ENCODE measurements around the gene TDRD10. TPM values are rescaled to one million over a fixed set of nuclear protein-coding genes. Genes with fewer than 3 reads are reported as not detected.

TDRD10 gene
- total and polyA plus RNA-seq, 8 donors: 0.18 to 4.1 (median 1.4) TPM; not detected in 2

GRCh38 chr1:154454386-154455120, 47.5 kb upstream of the TDRD10 start:
- H3K27ac ChIP-seq: peak overlapping the region in 2 of 5 donors; percentile 51 to 58
- no peak for DNase-seq
- peaks cover 0 to 17% (median 8%) of the 10 kb centered on the region in 4 donors for H3K4me1 ChIP-seq
- intact Hi-C loops (cut with DNase I; ENCODE audit: low total_unique reads): no loop called here
- TF ChIP-seq POLR2A (IDR thresholded peaks at IDR 0.05) (no peak), POLR2AphosphoS5 (IDR thresholded peaks at IDR 0.05) (no peak), EP300 (IDR thresholded peaks at IDR 0.05) (no peak), CTCF (IDR thresholded peaks at IDR 0.05) (no peak)
- no peaks in the 10 kb centered on the region for H3K9me3 ChIP-seq
- peaks cover 34 to 98% (median 94%) of the 10 kb centered on the region in 4 donors for H3K36me3 ChIP-seq
- no peaks in the 10 kb centered on the region for H3K27me3 ChIP-seq
- 83 to 92% (median 88%) methylated on average over 5 of the region's 5 CpGs for WGBS, 5 donors
- no peak overlapping the region for H3K4me3 ChIP-seq

- no peaks in the 10 kb centered on the region for H3K27me3 ChIP-seq
- 89 to 97% (median 94%) methylated on average over 6 of the region's 6 CpGs for WGBS, 5 donors
- H3K9me3 ChIP-seq: no peaks in the 10 kb centered on the region
- TF ChIP-seq CTCF (IDR thresholded peaks at IDR 0.05) (no peak), POLR2AphosphoS5 (IDR thresholded peaks at IDR 0.05) (no peak), EP300 (IDR thresholded peaks at IDR 0.05) (no peak), POLR2A (IDR thresholded peaks at IDR 0.05) (no peak)
- peaks cover 0 to 17% (median 8%) of the 10 kb centered on the region in 4 donors for H3K4me1 ChIP-seq
- H3K4me3 ChIP-seq: no peak overlapping the region
- intact Hi-C loops (cut with DNase I; ENCODE audit: low total_unique reads): no loop called here
- no peak for DNase-seq
- H3K27ac ChIP-seq: peak overlapping the region in 2 of 5 donors; percentile 46 to 57
- H3K36me3 ChIP-seq: peaks cover 29 to 95% (median 85%) of the 10 kb centered on the region in 4 donors
Observed at GRCh38 chr1:154456631-154457030, 45.4 kb upstream of the TDRD10 start.

GRCh38 chr1:154459080-154459479, 42.9 kb upstream of the TDRD10 start:
- DNase-seq: no peak
- Histone ChIP-seq H3K9me3 (no peaks in the 10 kb centered on the region), H3K27ac (no peak overlapping the region), H3K27me3 (no peaks in the 10 kb centered on the region), H3K4me1 (peaks cover 0 to 23% (median 7%) of the 10 kb centered on the region in 4 donors), H3K4me3 (no peak overlapping the region), H3K36me3 (peaks cover 21 to 80% (median 60%) of the 10 kb centered on the region in 4 donors)
- TF ChIP-seq POLR2A (IDR thresholded peaks at IDR 0.05): no peak
- TF ChIP-seq EP300 (IDR thresholded peaks at IDR 0.05): no peak
- no peak for TF ChIP-seq CTCF (IDR thresholded peaks at IDR 0.05)
- TF ChIP-seq POLR2AphosphoS5 (IDR thresholded peaks at IDR 0.05): no peak
- intact Hi-C loops (cut with DNase I; ENCODE audit: low total_unique reads): no loop called here

- Histone ChIP-seq H3K4me3 (no peak overlapping the region), H3K27me3 (no peaks in the 10 kb centered on the region), H3K9me3 (no peaks in the 10 kb centered on the region), H3K4me1 (peaks cover 0 to 37% (median 7%) of the 10 kb centered on the region in 4 donors), H3K27ac (peak overlapping the region in 1 of 5 donors; percentile 29), H3K36me3 (peaks cover 16 to 78% (median 56%) of the 10 kb centered on the region in 4 donors)
- 58 to 74% (median 62%) methylated on average over 15 of the region's 15 CpGs for WGBS, 5 donors
- intact Hi-C loops (cut with DNase I; ENCODE audit: low total_unique reads): loop anchor here (10.0 kb wide), 1 partner anchor 56 kb away; the partner anchor contains the start of gene IL6R
- DNase-seq: no peak
- TF ChIP-seq POLR2AphosphoS5 (IDR thresholded peaks at IDR 0.05) (no peak), CTCF (IDR thresholded peaks at IDR 0.05) (no peak), POLR2A (IDR thresholded peaks at IDR 0.05) (no peak), EP300 (IDR thresholded peaks at IDR 0.05) (no peak)
Observed at GRCh38 chr1:154460695-154461260, 41.2 kb upstream of the TDRD10 start.
